ENCODE measurements around the gene PLVAP. TPM values are rescaled to one million over a fixed set of nuclear protein-coding genes. Genes with fewer than 3 reads are reported as not detected.

The PLVAP gene
- total and polyA plus RNA-seq, 9 of the 15 experiments (the other 6 are each of a cell fraction or from before 2014, with no cell fraction given) = 0.09 to 0.84 (median 0.51) TPM; not detected in 4

DNA sequence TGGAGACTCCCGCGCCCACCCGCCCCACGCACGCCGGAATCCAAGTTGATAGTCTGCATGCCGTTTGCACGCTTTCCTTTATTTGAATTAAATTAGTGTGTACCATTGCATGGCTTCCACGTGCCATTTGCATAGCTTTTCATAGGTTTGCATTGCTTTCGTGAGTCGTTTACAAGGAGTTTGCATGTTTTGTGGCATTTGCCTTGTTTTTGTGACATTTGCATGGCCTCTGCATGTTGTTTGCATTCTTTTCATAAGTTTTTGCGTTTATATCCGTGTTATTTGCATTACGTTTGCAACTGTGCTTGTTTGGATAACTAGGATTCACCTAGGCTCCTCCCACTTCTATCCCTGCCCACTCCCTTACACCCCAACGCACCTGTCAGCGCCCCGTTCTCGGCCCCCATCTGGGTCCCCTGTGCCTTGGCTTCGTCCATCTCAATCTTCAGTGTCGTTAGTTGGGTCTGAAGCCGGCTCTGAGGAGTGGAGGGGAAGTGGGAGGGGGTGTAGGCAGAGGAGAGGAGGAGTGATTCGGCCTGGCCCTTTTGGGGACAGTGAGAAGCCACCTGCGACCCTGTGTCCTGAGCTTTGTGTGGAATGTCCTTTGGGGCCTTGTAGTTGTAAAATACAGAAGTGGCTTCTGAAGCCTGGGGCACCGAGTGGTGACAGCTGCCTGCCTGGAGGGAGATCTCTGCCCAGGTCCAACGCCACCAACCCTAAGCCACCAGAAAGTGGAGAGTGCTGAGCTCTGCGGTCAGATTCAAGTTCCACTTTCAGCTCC, 14.4 kb upstream of the PLVAP start (continued):
- TF ChIP-seq MED1 (CRISPR knock-in tag; IDR thresholded peaks at IDR 0.05; ENCODE audit: borderline replicate concordance) = no peak
- TF ChIP-seq HMGN3 (IDR thresholded peaks at IDR 0.05; ENCODE audit: borderline replicate concordance, extremely low read depth, insufficient read length, low read depth, low read length) = no peak
- TF ChIP-seq, protein P1, sequence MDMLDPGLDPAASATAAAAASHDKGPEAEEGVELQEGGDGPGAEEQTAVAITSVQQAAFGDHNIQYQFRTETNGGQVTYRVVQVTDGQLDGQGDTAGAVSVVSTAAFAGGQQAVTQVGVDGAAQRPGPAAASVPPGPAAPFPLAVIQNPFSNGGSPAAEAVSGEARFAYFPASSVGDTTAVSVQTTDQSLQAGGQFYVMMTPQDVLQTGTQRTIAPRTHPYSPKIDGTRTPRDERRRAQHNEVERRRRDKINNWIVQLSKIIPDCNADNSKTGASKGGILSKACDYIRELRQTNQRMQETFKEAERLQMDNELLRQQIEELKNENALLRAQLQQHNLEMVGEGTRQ (CRISPR knock-in tag; IDR thresholded peaks at IDR 0.05) = no peak
- no peak for TF ChIP-seq ZC3H11A (IDR thresholded peaks at IDR 0.05; ENCODE audit: low read depth, low read length)
- TF ChIP-seq MYNN (IDR thresholded peaks at IDR 0.05) = no peak
- no peak for TF ChIP-seq MYNN (CRISPR knock-in tag; IDR thresholded peaks at IDR 0.05)
- TF ChIP-seq MAFF (IDR thresholded peaks at IDR 0.05; ENCODE audit: low read length) = no peak
- TF ChIP-seq ZBTB7A (IDR thresholded peaks at IDR 0.05; ENCODE audit: borderline replicate concordance, control insufficient read depth, low read depth, low read length) = no peak
- TF ChIP-seq RFX7 (CRISPR knock-in tag; IDR thresholded peaks at IDR 0.05) = 0 out of 2 replicates have a peak, but pooled peaks have one; percentile 26
- no peak for TF ChIP-seq RBM25 (IDR thresholded peaks at IDR 0.05; ENCODE audit: low read depth, low read length, severe bottlenecking)
- no peak for TF ChIP-seq ZNF589 (CRISPR knock-in tag; IDR thresholded peaks at IDR 0.05; ENCODE audit: low read depth)
- no peak for TF ChIP-seq EGR1 (conservative IDR thresholded peaks at IDR 0.05)

Measured in K562 (cell line).